K562 (cell line): ENCODE data around the gene C2CD2. TPM values are rescaled to one million over a fixed set of nuclear protein-coding genes. Genes with fewer than 3 reads are reported as not detected.
A peak's percentile ranks its signal among the peaks of the same experiment; 100 is the strongest.

Experiments
- ATAC-seq: fragments of 200-7000 bp; cut with Tn5 transposase; 3 replicates; pipeline ENCODE4 v1.9.1; 2020; ENCODE audit warnings: moderate library complexity
- BruUV-seq: library from RNA; stranded (reverse); fragments of 400-500 nt; replicated peaks from 2 replicates; lab custom pipeline; 2021; lab: Mats Ljungman, UMichigan
- CTCF ChIA-PET: fragments of 300-600 bp; formaldehyde crosslinking; extraction: SDS; loops from one replicate; lab custom pipeline; 2021; ENCODE audit warnings: low intra/inter-chr PET ratio; lab: Yijun Ruan, JAX
- POLR2A ChIA-PET: fragments of 300-600, 350-650 bp; sonication (Branson Sonifier 250); formaldehyde crosslinking; extraction: SDS; loops from one replicate; lab custom pipeline; 2021; ENCODE audit warnings: antibody characterized with exemption, inconsistent platforms; lab: Yijun Ruan, JAX
- DNase-seq, 4 experiments: peaks; one replicate each; pipeline versions ENCODE4 v3.0.0 to v3.0.0-alpha.2; 2011 to 2018; ENCODE audit warnings: low spot score in 3 of 4, mixed read lengths in 3 of 4; ENCODE audit errors: extremely low read depth in 1 of 4
- FAIRE-seq: peaks from 2 replicates; lab custom pipeline; 2011; peaks lifted over from hg19 to GRCh38; lab: Jason Lieb, UNC
- H2AFZ ChIP-seq: 2 replicates; pipeline ENCODE4 v1.6.0; 2011; ENCODE audit warnings: low read depth, low read length, control low read depth, inconsistent platforms
- H3K27ac ChIP-seq: fragments of 200-600 bp; 3 replicates; pipeline ENCODE4 v1.8.0; 2011; ENCODE audit warnings: low read depth, mild to moderate bottlenecking, control low read depth, inconsistent platforms, low read length, moderate library complexity, mixed read lengths; ENCODE audit errors: extremely low read depth
- H3K27me3 ChIP-seq, 2 experiments: fragments of 300-600 bp in 1 of 2; 2 replicates in 1 of 2; 3 replicates in 1 of 2; pipeline versions ENCODE4 v1.6.0 to v1.8.0; 2011; ENCODE audit warnings: inconsistent platforms in 2 of 2, low read length in 2 of 2, mild to moderate bottlenecking in 1 of 2, mixed read lengths in 1 of 2, moderate library complexity in 1 of 2; ENCODE audit not compliant: control insufficient read depth in 2 of 2, insufficient read depth in 2 of 2
- H3K36me3 ChIP-seq: fragments of 300-600 bp; 3 replicates; pipeline ENCODE4 v1.8.0; 2011; ENCODE audit warnings: mild to moderate bottlenecking, low read length, inconsistent platforms; ENCODE audit not compliant: control insufficient read depth, insufficient read depth
- H3K4me1 ChIP-seq, 2 experiments: fragments of 200-600 bp in 1 of 2; replicated peaks in 1 of 2; 2 replicates in 1 of 2; 3 replicates in 1 of 2; pipeline versions ENCODE4 v1.5.1 to v1.8.0; 2011; ENCODE audit warnings: inconsistent platforms in 2 of 2, low read length in 2 of 2, mild to moderate bottlenecking in 1 of 2, mixed read lengths in 1 of 2, moderate library complexity in 1 of 2; ENCODE audit not compliant: control insufficient read depth in 2 of 2, insufficient read depth in 2 of 2
- H3K4me2 ChIP-seq: 2 replicates; pipeline ENCODE4 v1.6.1; 2011; ENCODE audit warnings: low read length, control low read depth, inconsistent platforms, mixed read lengths; ENCODE audit not compliant: insufficient read depth
- H3K4me3 ChIP-seq: fragments of 200-600 bp; sonication (generic), shearing (Covaris generic); 2 replicates; pipeline ENCODE4 v1.5.1; 2016; ENCODE audit warnings: control low read depth, inconsistent platforms
- H3K79me2 ChIP-seq: fragments of 200-600 bp; 3 replicates; pipeline ENCODE4 v1.8.0; 2011; ENCODE audit warnings: low read length, inconsistent platforms; ENCODE audit not compliant: control insufficient read depth, insufficient read depth
- H3K9ac ChIP-seq, 2 experiments: 2 replicates each; pipeline versions ENCODE4 v1.6.0 to v1.6.1; 2011; ENCODE audit warnings: low read depth in 2 of 2, low read length in 2 of 2, control low read depth in 1 of 2, inconsistent platforms in 1 of 2, mild to moderate bottlenecking in 1 of 2, mixed read lengths in 1 of 2; ENCODE audit not compliant: insufficient read depth in 1 of 2
- H3K9me1 ChIP-seq: one replicate; pipeline ENCODE4 v1.6.0; 2011; ENCODE audit warnings: inconsistent platforms, mild to moderate bottlenecking, low read length, moderate library complexity; ENCODE audit not compliant: control insufficient read depth, insufficient read depth
- H3K9me3 ChIP-seq: replicated peaks from 2 replicates; pipeline ENCODE4 v1.5.1; 2011; ENCODE audit warnings: low read depth, low read length, inconsistent platforms; ENCODE audit not compliant: control insufficient read depth, insufficient read depth
- H4K20me1 ChIP-seq: replicated peaks from 2 replicates; pipeline ENCODE4 v1.6.1; 2011; ENCODE audit warnings: low read length, inconsistent platforms, mixed read lengths; ENCODE audit not compliant: control insufficient read depth, insufficient read depth
- ARID3A ChIP-seq: IDR thresholded peaks from 2 replicates; pipeline ENCODE4 v1.6.1; 2012; ENCODE audit warnings: low read depth, low read length, improper control_type of control experiment, borderline replicate concordance
- BCLAF1 ChIP-seq, 2 experiments: fragments of 450-650 bp in 1 of 2; IDR thresholded peaks; 2 replicates each; pipeline ENCODE4 v1.6.1; 2011 to 2017; ENCODE audit warnings: low read depth in 2 of 2, antibody characterized with exemption in 1 of 2, borderline replicate concordance in 1 of 2, low read length in 1 of 2, mild to moderate bottlenecking in 1 of 2, mixed read lengths in 1 of 2; ENCODE audit not compliant: control insufficient read depth in 1 of 2
- CEBPB ChIP-seq: fragments of 450-650 bp; IDR thresholded peaks from 2 replicates; pipeline ENCODE4 v1.6.1; 2016; ENCODE audit warnings: missing genetic modification characterization, missing compliant biosample characterization
- CREB3 ChIP-seq: fragments of 450-650 bp; conservative IDR thresholded peaks from 2 replicates; pipeline ENCODE4 v1.6.1; 2016; ENCODE audit warnings: missing genetic modification characterization, low read depth, mild to moderate bottlenecking, missing compliant biosample characterization, moderate library complexity
- HNRNPK ChIP-seq: fragments of 200-400 bp; formaldehyde crosslinking; IDR thresholded peaks from one replicate; pipeline ENCODE4 v1.6.1; 2018; ENCODE audit warnings: mild to moderate bottlenecking, low read depth, low read length; ENCODE audit not compliant: poor library complexity, severe bottlenecking
- KAT8 ChIP-seq: fragments of 450-650 bp; IDR thresholded peaks from 2 replicates; pipeline ENCODE4 v1.6.1; 2016; ENCODE audit warnings: low read depth, mild to moderate bottlenecking
- PYGO2 ChIP-seq: fragments of 450-650 bp; IDR thresholded peaks from 2 replicates; pipeline ENCODE4 v1.6.1; 2016; ENCODE audit warnings: mild to moderate bottlenecking, missing genetic modification characterization, moderate library complexity, missing compliant biosample characterization
- SPI1 ChIP-seq: IDR thresholded peaks from 2 replicates; pipeline ENCODE4 v1.6.1; 2011; ENCODE audit warnings: low read depth, low read length, control low read depth, borderline replicate concordance
- TAF7 ChIP-seq: fragments of 450-650 bp; IDR thresholded peaks from 2 replicates; pipeline ENCODE4 v1.6.1; 2016; ENCODE audit warnings: missing genetic modification characterization, missing compliant biosample characterization
- TGIF2 ChIP-seq: sonication (generic); formaldehyde crosslinking; IDR thresholded peaks from 2 replicates; pipeline ENCODE4 v1.8.1; 2022; ENCODE audit warnings: mild to moderate bottlenecking, missing genetic modification reagents, moderate library complexity
- WGBS: fragments of 100-300 bp; shearing (Covaris generic); methylation state at CpG from one replicate; pipeline ENCODE4 v1.1.6; 2016; ENCODE audit warnings: low coverage, mixed read lengths; ENCODE audit not compliant: insufficient coverage; ENCODE audit errors: missing lambda C conversion rate; 5-methylcytosine and 5-hydroxymethylcytosine counted together
- in situ Hi-C: fragments of 300-500 bp; cut with MboI; formaldehyde crosslinking; loops from 4 replicates; pipeline ENCODE4 v1.15.0; 2018; ENCODE audit warnings: inconsistent platforms, mixed read lengths
- intact Hi-C: fragments of 100-400 bp; cut with micrococcal nuclease; formaldehyde crosslinking; loops from 2 replicates; pipeline ENCODE4 v1.14.2; 2022
- polyA plus RNA-seq, 8 experiments: library from polyadenylated mRNA; depleted of rRNA in 4 of 8; stranded (reverse) in 5 of 8; unstranded in 3 of 8; fragments of >200 nt; fragmentation: Nextera tagmentation in 2 of 8; fragmentation: Illumina TruSeq in 1 of 8; extraction: Ambion mirVana in 2 of 8; extraction: Trizol in 1 of 8; gene quantifications; 2 replicates each; pipeline versions ENCODE4 v1.2.1 to v1.2.3, GENCODE V29; 2011 to 2014; ENCODE audit warnings: inconsistent platforms in 1 of 8, missing spikeins in 1 of 8
- total RNA-seq, 7 experiments: library from RNA; depleted of rRNA in 6 of 7; stranded (reverse); fragments of >200 nt in 6 of 7; fragmentation: Illumina TruSeq in 2 of 7; extraction: Trizol in 2 of 7; gene quantifications; 2 replicates each; pipeline versions ENCODE4 v1.2.1 to v1.2.3, GENCODE V29; 2011 to 2021; ENCODE audit warnings: low replicate concordance in 1 of 7

Gene C2CD2
- total and polyA plus RNA-seq, 9 of the 15 experiments (the other 6 are each of a cell fraction or from before 2014, with no cell fraction given): 1.3 to 21.6 (median 12.1) TPM

- TF ChIP-seq CREB3 (tag) (no peak), PYGO2 (tag) (no peak), CEBPB (no peak), SPI1 (no peak)
Observed at GRCh38 chr21:41883582-41883981, 70.2 kb downstream of the C2CD2 start (continued).

GRCh38 chr21:41881051-41881450, 72.8 kb downstream of the C2CD2 start:
- H3K9me1 ChIP-seq: no peaks in the 10 kb centered on the region
- H3K27me3 ChIP-seq: no peaks in the 10 kb centered on the region
- ATAC-seq (no peak), FAIRE-seq (peak; percentile 19), DNase-seq (no peak)
- no peak overlapping the region for H3K27ac ChIP-seq
- POLR2A ChIA-PET: interaction anchor here (1.2 to 2.1 kb wide), 2 partner anchors 9 to 14 kb away, joined by 5 to 8 read pairs; no protein-coding TSS in a partner anchor
- CTCF ChIA-PET: no interaction called here
- H3K4me1 ChIP-seq: peaks cover 15 to 26% of the 10 kb centered on the region in 2 experiments
- H4K20me1 ChIP-seq: no peaks in the 10 kb centered on the region
- H3K79me2 ChIP-seq: peaks cover 28% of the 10 kb centered on the region
- 82% methylated on average over 6 of the region's 6 CpGs for WGBS
- no peak overlapping the region for H3K4me2 ChIP-seq
- intact Hi-C loops: no loop called here
- H3K9ac ChIP-seq: no peak overlapping the region
- no peak overlapping the region for H2AFZ ChIP-seq
- in situ Hi-C loops: no loop called here
- H3K9me3 ChIP-seq: no peaks in the 10 kb centered on the region
- H3K36me3 ChIP-seq: no peaks in the 10 kb centered on the region
- no TSS peak for BruUV-seq
- H3K4me3 ChIP-seq: no peak overlapping the region
- no peak for TF ChIP-seq BCLAF1 (IDR thresholded peaks at IDR 0.05; ENCODE audit: borderline replicate concordance in 1 of 2, control insufficient read depth in 1 of 2, low read depth in 2 of 2, low read length in 1 of 2)
- TF ChIP-seq KAT8: no peak
- no peak for TF ChIP-seq TGIF2 (CRISPR knock-in tag)
- no peak for TF ChIP-seq HNRNPK
- TF ChIP-seq ARID3A: no peak
- TF ChIP-seq TAF7 (tag): no peak
